Activated B cell treated with CpG ODN at 0.5 μM for 24 hours (primary cell): ENCODE results near the gene NPAS3. TPM values are rescaled to one million over a fixed set of nuclear protein-coding genes. Genes with fewer than 3 reads are reported as not detected.

ENCODE experiments used
- ATAC-seq: fragments of 200-7000 bp; cut with Tn5 transposase; one replicate; pipeline ENCODE4 v1.10.0; 2021; ENCODE audit warnings: low read depth, mild to moderate bottlenecking, moderate library complexity
- CTCF ChIA-PET: fragments of 350-600 bp; sonication (Branson Sonifier 250); formaldehyde crosslinking; loops from one replicate; lab custom pipeline; 2021; ENCODE audit warnings: antibody characterized with exemption; lab: Charles Lee
- POLR2A ChIA-PET: fragments of 350-600 bp; sonication (Branson Sonifier 250); formaldehyde crosslinking; loops from one replicate; lab custom pipeline; 2021; ENCODE audit warnings: antibody characterized with exemption; lab: Charles Lee
- DNase-seq: peaks from one replicate; pipeline ENCODE4 v3.0.0; 2022
- H3K27ac Mint-ChIP-seq: one replicate; pipeline ENCODE4 v1.8.0; 2020; ENCODE audit warnings: mixed read lengths
- H3K27me3 Mint-ChIP-seq: one replicate; pipeline ENCODE4 v1.8.0; 2021; ENCODE audit warnings: mixed read lengths
- H3K36me3 Mint-ChIP-seq: one replicate; pipeline ENCODE4 v1.8.0; 2021; ENCODE audit warnings: low read depth, mixed read lengths
- H3K4me1 Mint-ChIP-seq: one replicate; pipeline ENCODE4 v1.8.0; 2021; ENCODE audit warnings: mixed read lengths
- H3K4me3 Mint-ChIP-seq: one replicate; pipeline ENCODE4 v1.8.0; 2020; ENCODE audit warnings: mild to moderate bottlenecking, mixed read lengths
- H3K9me3 Mint-ChIP-seq: one replicate; pipeline ENCODE4 v1.8.0; 2020; ENCODE audit warnings: mixed read lengths
- intact Hi-C: fragments of 100-400 bp; cut with micrococcal nuclease; formaldehyde crosslinking; loops from one replicate; pipeline ENCODE4 v1.15.1; 2024
- total RNA-seq: library from RNA; stranded (reverse); gene quantifications from 2 replicates; pipeline ENCODE4 v1.2.3, GENCODE V29; 2022
- TF ChIP-seq, protein P1 (sequence below): fragments of 200-600 bp; IDR thresholded peaks from one replicate; pipeline ENCODE4 v1.8.0; 2022; ENCODE audit warnings: antibody characterized with exemption, mild to moderate bottlenecking

Gene NPAS3
- total RNA-seq, 1 donor from 2014 or later, result not detected

DNA sequence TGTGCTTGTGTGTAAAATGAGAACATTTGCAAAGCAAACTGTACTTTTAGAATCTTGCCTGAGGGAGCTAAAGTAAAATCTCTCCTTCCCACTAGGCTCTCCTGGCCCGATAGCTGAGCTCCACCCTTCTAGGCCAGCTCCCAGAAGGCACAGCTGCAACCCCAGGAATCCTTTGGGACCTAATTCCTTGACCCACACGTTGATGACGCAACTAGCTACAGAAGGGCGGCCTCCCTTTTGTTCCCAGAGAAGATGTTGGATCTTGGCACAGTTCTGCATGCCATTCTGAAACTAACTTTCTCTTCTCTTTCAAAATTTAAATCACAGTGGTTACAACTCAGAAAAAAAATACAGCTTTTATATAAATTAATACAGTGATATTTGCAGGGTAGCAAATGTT is 744.1 kb downstream of the NPAS3 start:
- no peak overlapping the region for H3K27ac Mint-ChIP-seq
- TF ChIP-seq, protein P1, sequence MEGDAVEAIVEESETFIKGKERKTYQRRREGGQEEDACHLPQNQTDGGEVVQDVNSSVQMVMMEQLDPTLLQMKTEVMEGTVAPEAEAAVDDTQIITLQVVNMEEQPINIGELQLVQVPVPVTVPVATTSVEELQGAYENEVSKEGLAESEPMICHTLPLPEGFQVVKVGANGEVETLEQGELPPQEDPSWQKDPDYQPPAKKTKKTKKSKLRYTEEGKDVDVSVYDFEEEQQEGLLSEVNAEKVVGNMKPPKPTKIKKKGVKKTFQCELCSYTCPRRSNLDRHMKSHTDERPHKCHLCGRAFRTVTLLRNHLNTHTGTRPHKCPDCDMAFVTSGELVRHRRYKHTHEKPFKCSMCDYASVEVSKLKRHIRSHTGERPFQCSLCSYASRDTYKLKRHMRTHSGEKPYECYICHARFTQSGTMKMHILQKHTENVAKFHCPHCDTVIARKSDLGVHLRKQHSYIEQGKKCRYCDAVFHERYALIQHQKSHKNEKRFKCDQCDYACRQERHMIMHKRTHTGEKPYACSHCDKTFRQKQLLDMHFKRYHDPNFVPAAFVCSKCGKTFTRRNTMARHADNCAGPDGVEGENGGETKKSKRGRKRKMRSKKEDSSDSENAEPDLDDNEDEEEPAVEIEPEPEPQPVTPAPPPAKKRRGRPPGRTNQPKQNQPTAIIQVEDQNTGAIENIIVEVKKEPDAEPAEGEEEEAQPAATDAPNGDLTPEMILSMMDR, result no peak
- DNase-seq, result no peak
- no peaks in the 10 kb centered on the region for H3K9me3 Mint-ChIP-seq
- H3K36me3 Mint-ChIP-seq, result no peaks in the 10 kb centered on the region
- intact Hi-C loops, result no loop called here
- H3K4me3 Mint-ChIP-seq, result no peak overlapping the region
- CTCF ChIA-PET, result no interaction called here
- ATAC-seq, result no peak
- no peaks in the 10 kb centered on the region for H3K4me1 Mint-ChIP-seq
- no peaks in the 10 kb centered on the region for H3K27me3 Mint-ChIP-seq
- POLR2A ChIA-PET, result no interaction called here

DNA sequence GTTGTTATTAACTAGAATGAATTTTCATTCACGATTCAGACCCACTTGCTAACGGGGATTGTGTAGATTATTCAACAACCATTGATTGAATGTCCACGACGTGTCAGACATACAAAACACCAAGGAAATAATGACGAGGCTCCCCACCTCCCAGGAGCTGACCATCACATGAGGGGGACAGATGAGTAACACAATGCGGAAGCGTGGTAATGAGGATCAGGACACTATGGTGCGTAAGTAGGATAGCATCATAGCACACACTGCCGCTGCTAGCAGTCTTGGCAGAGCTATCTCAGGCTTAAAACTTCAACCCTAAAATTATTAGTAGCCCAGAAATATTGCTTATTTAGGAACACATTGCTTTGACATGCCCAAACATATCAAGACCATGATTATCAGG is 746.3 kb downstream of the NPAS3 start:
- ChIA-PET POLR2A (no interaction called here), CTCF (no interaction called here)
- Mint-ChIP-seq H3K4me1 (no peaks in the 10 kb centered on the region), H3K27ac (no peak overlapping the region), H3K4me3 (no peak overlapping the region), H3K27me3 (no peaks in the 10 kb centered on the region), H3K9me3 (no peaks in the 10 kb centered on the region), H3K36me3 (no peaks in the 10 kb centered on the region)
- DNase-seq (no peak), ATAC-seq (no peak)
- intact Hi-C loops, result no loop called here
- TF ChIP-seq, protein P1, result no peak

DNA sequence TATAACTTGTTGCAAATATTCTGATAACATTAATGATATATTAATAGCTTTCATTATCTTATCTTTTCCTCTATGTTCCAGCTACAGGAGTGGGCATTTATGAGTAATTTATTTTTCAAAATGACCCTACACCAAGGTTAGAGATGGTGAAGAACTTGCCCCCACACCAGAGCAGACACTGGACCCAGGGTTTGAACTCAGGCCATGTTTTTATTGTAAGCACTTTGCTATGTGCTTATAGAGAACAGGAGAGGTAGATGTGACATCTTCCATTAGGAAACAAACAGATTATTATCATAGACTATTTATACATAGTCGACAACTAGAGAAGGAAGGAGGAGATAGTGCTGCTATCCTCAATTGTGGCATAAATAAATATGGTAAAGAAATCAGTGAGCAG is 747.0 kb downstream of the NPAS3 start:
- ChIA-PET CTCF (no interaction called here), POLR2A (no interaction called here)
- DNase-seq (no peak), ATAC-seq (no peak)
- Mint-ChIP-seq H3K36me3 (no peaks in the 10 kb centered on the region), H3K27ac (no peak overlapping the region), H3K4me1 (no peaks in the 10 kb centered on the region), H3K9me3 (no peaks in the 10 kb centered on the region), H3K27me3 (no peaks in the 10 kb centered on the region), H3K4me3 (no peak overlapping the region)
- intact Hi-C loops, result no loop called here
- TF ChIP-seq, protein P1, result no peak

DNA sequence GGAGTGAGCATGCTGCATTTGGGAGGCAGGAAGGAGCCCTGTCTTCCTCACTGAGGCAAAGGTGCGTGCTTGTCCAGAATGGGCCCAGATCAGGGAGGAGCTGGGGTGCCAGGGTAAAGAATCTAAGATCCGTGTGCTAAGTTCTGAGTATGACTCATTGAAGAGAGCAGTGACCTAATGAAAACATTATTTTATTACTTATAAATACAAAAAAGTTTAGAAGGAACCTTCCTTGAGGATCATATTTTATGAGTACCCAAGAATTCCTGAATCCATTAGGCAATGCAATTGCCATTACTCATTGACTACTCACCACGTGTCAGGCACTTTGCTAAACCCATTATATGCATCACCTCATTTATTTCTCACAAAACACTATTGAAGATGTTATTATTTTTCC is 747.5 kb downstream of the NPAS3 start:
- H3K9me3 Mint-ChIP-seq, result no peaks in the 10 kb centered on the region
- POLR2A ChIA-PET, result no interaction called here
- TF ChIP-seq, protein P1, result no peak
- no peaks in the 10 kb centered on the region for H3K36me3 Mint-ChIP-seq
- DNase-seq (no peak), ATAC-seq (no peak)
- no peaks in the 10 kb centered on the region for H3K4me1 Mint-ChIP-seq
- no peak overlapping the region for H3K27ac Mint-ChIP-seq
- intact Hi-C loops, result no loop called here
- no peak overlapping the region for H3K4me3 Mint-ChIP-seq
- CTCF ChIA-PET, result no interaction called here
- no peaks in the 10 kb centered on the region for H3K27me3 Mint-ChIP-seq

DNA sequence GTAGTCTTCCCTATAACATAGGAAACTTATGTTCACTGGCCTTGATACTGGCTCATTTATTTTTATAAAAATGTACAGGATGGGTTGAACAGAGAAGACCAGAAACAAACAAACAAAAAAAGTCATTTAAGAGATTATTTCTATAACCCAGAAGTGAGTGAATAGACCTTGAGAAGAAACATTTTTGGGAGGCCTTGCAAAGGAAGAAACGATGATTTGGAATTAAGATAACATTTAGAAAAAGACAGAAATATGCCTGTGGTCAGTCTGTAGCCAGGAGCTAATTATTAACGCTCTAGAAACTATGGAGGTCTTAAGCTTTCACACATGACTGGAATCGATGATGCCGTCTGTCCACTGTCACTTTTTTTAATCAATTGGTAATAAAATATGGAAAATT is 748.2 kb downstream of the NPAS3 start:
- CTCF ChIA-PET, result no interaction called here
- ATAC-seq, result no peak
- no peaks in the 10 kb centered on the region for H3K9me3 Mint-ChIP-seq
- no peak overlapping the region for H3K27ac Mint-ChIP-seq
- POLR2A ChIA-PET, result no interaction called here
- H3K4me1 Mint-ChIP-seq, result no peaks in the 10 kb centered on the region
- no peak for DNase-seq
- H3K27me3 Mint-ChIP-seq, result no peaks in the 10 kb centered on the region
- H3K4me3 Mint-ChIP-seq, result no peak overlapping the region
- intact Hi-C loops, result no loop called here
- TF ChIP-seq, protein P1, result no peak
- no peaks in the 10 kb centered on the region for H3K36me3 Mint-ChIP-seq
